Muscle of back (tissue), 11 donors: ENCODE results near the gene FGFR1OP2. TPM values are rescaled to one million over a fixed set of nuclear protein-coding genes. Genes with fewer than 3 reads are reported as not detected.

ENCODE experiments used
- DNase-seq, 3 donors: peaks; one replicate each; pipeline versions ENCODE4 v3.0.0 to v3.0.0-alpha.2; 2013
- polyA plus RNA-seq, 10 donors: library from polyadenylated mRNA; unstranded; fragments of 120-200 nt; gene quantifications; one replicate each; pipeline ENCODE4 v1.2.1, GENCODE V29; 2013; ENCODE audit not compliant: insufficient read length in 10 of 10

The FGFR1OP2 gene
- polyA plus RNA-seq, 10 donors: 33.8 to 61.5 (median 42.4) TPM

DNA sequence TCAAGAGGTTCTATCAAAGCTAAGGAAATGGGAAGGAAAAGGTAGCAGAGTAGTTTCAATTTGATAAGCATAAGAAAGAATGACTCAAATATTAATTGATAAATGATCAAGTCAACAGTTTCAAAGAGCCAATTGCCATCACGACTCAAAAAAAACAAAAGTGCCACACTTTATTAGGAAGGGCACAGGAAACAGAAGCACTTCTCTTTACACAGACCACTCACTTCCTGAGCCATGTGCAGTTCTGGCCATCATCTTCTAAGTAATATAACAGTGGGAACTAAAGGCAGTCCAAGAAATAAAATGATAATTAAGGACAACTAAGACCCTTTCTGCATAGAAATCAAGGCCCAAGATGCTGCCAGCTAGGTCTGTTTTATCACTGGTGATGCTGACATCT lies 62.7 kb downstream of the FGFR1OP2 start:
- DNase-seq: no peak

DNA sequence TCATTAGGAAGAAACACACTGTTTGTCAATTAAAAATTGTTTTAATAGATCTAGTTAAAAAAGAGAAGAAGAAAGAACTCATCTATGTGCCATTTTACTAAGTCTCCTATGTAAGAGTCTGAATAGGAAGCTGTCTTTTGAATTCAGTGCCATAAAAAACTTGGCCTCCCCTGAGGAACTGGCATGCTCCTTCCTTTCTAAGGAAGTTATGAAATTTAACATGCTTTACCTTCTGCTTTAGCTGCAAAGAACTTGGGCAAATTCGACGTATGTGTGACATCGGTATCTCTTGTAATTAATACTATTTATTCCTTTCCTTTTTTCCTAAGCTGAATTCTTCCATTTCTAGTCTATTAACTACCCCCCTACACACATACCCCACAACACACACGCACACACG lies 63.4 kb downstream of the FGFR1OP2 start:
- DNase-seq: no peak

DNA sequence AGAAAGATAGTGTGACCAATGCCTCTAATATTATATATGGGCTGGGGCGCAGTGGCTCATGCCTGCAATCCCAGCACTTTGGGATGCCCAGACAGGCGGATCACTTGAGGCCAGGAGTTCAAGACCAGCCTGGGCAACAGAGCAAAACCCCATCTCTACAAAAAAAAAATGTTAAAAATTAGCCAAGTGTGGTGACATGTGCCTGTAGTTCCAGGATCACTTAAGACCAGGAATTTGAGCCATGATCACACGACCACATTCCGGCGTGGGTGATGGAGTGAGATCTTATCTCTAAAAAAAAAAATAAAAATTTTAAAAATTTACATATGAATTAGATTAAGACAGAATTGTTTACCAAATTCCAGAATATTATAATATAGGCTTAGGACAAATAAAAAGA lies 63.9 kb downstream of the FGFR1OP2 start:
- DNase-seq: no peak

DNA sequence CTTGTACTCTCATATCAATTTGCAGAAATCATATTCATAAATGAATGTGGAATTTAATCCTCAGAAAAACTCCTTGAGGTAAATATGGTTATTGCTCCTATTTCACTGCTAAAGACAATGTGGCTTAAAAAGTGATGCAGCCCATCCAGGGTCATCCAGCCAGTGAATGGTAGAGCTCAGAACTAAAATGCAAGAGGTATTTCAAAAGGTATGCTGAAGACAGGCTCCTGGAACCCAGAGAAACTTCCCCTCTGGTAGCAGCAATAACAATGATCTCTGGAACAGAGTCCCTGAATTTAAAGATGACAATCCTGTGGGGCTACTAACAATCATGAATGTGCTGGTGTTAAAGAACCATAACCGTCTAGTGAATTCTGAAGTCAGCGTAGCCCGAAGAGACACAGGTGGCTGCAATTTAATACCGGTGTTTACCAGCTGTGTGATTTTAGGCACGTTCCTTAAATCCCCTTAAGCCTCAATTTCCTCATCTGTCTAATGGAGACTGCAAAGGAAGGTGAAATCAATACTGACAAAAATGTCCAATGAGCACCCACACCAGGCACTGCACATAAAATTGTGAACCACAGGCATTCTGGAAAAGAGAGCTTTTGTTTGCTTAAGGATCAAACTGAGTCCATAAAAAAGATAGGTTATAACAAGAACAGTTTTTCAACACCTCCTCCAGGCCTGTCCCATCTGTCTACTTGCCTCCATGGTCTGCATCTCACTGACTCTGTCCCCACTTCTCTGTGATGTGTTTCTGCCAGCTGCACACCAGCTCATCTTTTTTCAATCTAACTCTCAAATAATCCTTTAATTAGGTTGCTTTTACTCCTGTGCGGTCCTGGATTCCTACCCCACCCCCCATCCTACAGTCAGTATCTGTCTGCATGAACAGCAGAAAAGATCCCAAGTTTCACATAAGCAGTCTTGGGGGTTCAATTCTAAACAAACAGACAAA lies 65.4 kb downstream of the FGFR1OP2 start:
- no peak for DNase-seq

DNA sequence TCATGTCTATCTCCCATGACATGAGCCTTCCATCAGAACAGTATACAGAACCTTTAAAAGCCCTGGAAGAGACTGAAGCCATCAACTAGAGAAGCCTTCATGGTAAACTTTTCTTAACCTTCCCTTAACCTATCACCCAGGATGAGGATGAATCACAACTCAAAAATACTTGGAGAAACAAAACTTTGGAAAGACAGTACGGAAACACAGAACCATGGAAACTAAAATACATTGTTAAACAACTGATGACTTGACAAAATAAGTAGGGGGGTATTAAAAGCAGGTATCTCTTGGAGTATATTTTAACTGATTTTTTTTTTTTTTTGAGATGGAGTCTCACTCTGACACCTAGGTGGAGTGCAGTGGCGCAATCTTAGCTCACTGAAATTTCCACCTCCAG lies 67.2 kb downstream of the FGFR1OP2 start:
- no peak for DNase-seq

DNA sequence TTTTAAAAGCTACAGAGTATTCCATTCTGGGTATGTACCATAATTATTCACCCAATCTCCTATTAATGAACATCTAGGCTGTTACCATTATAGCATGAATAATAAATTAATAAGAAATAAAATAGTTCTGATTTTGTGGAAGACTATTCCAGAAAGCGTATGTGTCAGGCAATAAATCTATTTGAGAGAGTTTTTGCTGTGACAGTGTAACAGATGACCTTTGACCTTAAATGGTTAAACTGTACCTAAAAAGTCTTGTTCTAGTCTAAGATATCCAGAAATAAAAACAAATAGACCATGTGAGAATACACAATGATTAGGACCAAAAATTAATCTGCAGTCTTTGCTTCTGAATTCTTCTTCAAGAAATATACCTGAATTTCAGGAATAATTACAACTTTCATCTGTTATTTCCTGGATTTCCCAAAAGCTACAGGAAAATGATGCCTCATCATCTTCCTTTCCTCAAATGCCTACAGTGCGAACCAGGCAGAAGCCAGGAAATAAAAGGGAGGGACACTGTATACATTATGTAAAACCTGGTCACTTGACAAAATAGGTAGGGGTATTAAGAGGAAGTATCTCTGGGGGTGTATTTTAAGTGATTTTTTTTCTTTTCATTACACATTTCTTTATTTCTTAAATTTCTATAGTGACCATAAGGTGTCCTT lies 68.7 kb downstream of the FGFR1OP2 start:
- DNase-seq: no peak

DNA sequence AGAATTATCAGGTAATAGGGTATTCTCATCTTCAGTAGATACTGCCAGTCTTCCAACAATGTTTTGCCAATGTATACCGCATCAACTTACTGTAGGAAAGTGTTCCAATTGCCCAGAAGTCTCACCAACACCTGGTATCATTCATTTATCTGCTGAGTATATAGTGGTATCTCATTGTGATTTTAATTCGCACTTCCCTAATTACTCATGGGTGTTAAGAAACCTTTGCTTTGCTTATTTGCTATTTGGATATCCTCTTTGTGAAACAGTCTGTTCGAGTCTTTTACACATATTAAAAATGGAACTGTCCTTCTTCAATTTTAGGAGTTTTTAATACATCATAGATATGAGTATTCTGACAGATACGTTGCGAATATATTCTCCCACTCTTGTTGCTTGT lies 69.8 kb downstream of the FGFR1OP2 start:
- DNase-seq: no peak

DNA sequence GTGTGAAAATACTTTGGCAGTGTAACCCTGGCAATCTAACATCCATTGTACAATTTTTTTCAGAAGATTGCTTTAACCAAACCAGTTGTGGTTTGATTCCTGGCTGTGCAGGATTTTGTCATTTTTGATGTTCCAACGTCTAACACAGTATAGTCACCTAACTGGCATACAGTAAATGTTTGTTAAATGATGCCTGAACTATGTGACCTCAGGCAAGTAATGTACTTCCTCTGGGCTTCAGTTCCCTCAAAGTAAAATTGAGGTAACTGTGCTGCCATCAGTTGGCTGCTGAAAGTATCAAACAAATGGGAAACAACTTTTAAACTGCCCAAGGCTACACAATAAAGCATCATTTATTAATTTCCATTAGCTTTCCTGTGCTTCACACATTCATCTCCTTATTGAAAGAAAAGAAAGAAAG lies 71.6 kb downstream of the FGFR1OP2 start:
- no peak for DNase-seq

DNA sequence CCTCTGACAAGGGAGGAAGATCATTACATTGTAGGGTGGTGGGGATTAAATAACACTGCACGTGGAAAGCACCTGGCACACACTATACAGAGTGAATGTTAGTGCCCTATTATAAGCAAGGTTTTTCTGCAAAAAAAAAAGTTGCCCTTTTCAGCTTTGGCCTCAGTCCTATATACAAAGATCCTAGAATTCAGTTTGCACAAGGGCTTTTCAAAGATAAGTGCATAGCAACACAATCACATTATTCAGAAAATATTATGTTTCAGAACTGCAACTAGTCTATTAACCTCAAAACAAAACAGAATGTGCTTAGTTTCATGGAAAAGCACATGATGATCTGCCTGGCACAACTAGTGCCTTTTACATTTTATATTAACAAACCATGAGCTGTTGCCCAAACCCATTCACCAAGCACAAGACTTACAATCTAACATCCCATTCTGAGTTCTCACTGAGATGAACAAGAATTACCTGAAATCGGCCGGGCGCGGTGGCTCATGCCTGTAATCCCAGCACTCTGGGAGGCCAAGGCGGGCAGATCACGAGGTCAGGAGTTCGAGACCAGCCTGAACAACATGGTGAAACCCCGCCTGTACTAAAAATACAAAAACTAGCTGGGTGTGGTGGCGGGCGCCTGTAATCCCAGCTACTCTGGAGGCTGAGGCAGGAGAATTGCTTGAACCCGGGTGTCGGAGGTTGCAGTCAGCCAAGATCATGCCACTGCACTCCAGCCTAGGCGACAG lies 74.1 kb downstream of the FGFR1OP2 start:
- DNase-seq: no peak

DNA sequence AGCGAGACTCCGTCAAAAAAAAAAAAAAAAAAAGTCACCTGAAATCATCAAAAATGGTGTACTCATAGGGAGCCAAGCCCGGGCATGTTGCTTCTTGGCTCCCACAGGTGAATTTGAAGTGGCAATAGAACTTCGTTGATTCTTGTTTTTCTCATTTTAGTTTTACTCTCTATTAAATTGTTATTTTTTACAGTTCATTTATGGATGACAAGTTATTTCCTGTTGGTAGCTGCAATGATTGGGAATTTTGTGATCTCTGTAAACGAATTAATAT lies 74.6 kb downstream of the FGFR1OP2 start:
- no peak for DNase-seq

DNA sequence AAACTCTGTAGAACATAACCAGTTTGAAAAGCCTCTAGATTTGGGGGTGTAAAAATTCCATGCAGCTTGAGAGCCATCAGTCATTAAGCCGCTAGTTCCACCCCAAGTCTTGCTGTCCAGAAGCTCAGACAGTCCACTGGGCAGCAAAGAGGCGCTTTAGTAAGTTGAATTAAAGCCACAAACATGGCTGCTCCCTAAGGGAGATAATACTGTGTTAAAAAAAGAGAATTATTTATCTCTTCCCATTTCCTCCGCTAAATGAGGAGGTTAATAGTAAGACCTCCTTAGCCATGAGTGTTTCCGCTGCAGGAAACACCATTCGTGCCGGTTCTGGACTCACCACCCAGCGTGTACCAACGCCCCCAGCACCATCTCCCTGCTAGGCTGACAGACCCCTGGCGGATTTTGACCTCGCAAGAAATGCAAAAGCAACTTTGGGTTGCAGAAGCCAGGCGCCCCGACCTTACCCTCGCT lies 75.4 kb downstream of the FGFR1OP2 start:
- DNase-seq: no peak

DNA sequence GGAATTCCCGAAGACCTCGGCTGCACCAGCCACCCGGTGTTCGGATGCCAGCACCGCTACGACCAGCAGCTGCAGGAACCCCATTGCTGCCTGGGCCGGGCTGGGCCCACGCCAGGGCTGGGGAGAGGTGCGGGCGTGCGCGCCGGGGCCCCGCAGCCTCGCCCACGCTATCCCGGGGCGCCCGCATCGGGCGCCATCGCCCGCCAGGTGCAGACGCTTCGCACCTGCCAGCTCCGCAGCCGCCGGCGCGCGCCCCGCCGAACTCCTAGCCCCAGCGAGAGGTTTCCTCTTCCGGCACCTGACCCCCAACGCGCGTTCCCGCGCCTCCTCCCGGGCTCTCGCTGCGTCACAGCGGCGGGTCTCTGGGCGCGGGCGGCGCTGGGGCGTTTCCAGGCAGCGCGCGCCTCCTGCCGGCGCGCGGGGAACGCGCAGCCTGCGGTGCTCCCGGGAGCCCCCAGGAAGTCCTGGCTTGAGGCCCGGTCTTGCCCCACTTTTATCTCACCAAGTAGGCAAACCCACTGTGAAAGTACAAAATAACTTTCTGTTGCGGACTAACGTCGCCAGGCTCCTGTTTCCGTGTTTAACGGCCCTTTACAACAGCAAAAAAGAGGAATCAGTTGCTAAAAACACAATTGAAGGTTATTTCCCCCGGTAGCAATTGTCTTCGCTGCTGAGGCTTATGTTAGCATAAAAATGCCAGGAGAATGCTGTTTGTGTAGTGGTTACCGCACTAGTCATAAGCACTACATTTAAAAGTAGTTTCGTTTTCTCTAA lies 76.0 kb downstream of the FGFR1OP2 start, which contains the start of gene TM7SF3:
Gene TM7SF3, minus strand, starts transcription at position 300 of the 774 bp plus-strand sequence. Its CDS starts 216 bp downstream, at position 84.
- peak; percentile 87 to 95 (median 93) for DNase-seq

DNA sequence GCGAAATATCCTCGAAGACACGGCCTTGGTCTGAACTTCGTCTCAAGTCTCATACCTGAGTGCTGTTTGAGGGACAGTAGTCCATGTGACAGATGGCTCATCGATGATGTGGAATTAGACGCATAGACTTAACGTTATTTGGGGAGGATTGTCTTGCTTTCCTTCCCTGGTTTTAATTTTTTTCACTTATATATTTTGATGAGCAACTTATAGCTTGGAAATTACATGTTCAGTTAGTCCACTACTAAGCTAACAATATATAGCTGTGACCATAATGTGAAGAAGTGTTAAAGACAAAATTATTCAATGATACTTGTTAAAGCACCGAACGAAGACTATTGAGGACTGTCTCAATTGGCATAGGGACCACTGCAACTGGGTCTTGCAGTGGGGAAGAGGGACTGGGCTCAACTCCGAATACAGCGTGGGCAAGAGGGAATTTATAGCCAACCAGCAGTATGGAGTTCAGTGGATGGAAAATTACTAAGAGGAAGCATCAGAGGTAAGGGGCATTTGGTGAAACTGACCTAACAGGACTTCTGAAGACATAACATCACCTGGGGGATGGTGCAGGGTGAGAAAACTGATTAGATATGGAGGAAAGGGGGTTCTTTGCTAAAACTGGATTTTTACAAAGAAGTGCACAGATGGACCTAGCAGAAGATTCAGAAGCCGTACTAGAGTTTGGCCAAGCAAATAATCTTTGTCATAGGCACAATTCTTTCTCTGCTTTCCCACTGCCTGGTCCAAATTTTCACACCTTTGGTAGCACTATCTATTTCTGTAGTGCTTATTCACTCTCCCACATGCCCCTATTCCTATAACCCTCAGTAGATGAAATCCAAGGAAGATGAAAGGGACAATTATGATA lies 76.8 kb downstream of the FGFR1OP2 start:
- DNase-seq: no peak

DNA sequence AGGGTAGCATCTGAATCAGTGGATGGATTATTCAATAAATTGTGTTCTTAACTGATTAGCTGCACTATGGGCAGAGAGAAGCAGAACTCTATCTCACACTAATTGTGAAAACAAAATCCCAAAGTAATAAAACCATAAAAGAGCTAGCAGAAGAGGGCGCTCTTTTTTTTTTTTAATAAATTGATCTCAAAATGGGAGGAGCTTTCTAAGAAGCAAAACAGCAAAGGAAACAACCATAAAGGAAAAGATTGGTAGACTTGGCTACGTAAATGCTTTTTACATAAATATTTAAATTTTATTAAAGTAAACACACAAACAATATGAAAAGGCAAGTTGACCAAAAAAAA lies 77.4 kb downstream of the FGFR1OP2 start:
- peak in 1 of 3 donors; percentile 34 for DNase-seq

Other genes starting within 250 kb of the FGFR1OP2 start
- gene ITPR2, start 105.3 kb upstream of the FGFR1OP2 start, polyA plus RNA-seq: 1 to 10 TPM; 3.3 to 5.7 (median 4.1) TPM
- gene INTS13, start 489 bp upstream of the FGFR1OP2 start, polyA plus RNA-seq: 10 to 100 TPM; 25.0 to 38.3 (median 27.2) TPM
- gene TM7SF3, start 75.9 kb downstream of the FGFR1OP2 start, polyA plus RNA-seq: 10 to 100 TPM; 18.5 to 35.0 (median 29.2) TPM
- 10 to 100 TPM; 37.4 to 50.7 (median 45.0) TPM for gene MED21, start 84.1 kb downstream of the FGFR1OP2 start, polyA plus RNA-seq
- gene C12orf71, start 144.1 kb downstream of the FGFR1OP2 start, polyA plus RNA-seq: under 1 TPM in 3 of 10 donors, not detected in 7; 0.29 to 0.30 (median 0.29) TPM